Breast epithelium (tissue), 4 donors: ENCODE data around the gene ENTPD2. TPM values are rescaled to one million over a fixed set of nuclear protein-coding genes. Genes with fewer than 3 reads are reported as not detected.
A peak's percentile ranks its signal among the peaks of the same experiment; 100 is the strongest.

Source experiments
- DNase-seq, 2 donors: peaks; one replicate each; pipeline ENCODE4 v3.0.0-alpha.2; 2019; ENCODE audit warnings: low spot score in 2 of 2
- H3K27ac ChIP-seq, 2 donors: fragments of 200-600 bp; sonication (generic) in 1 of 2; one replicate each; pipeline ENCODE4 v1.5.1; 2016 to 2019; ENCODE audit warnings: mild to moderate bottlenecking in 1 of 2
- H3K27me3 ChIP-seq, 2 donors: fragments of 200-600 bp; sonication (generic) in 1 of 2; one replicate each; pipeline versions ENCODE4 v1.5.1 to v1.6.0; 2017 to 2019; ENCODE audit warnings: control low read depth in 1 of 2, mild to moderate bottlenecking in 1 of 2
- H3K36me3 ChIP-seq: fragments of 200-600 bp; one replicate; pipeline ENCODE4 v1.5.1; 2019
- H3K4me1 ChIP-seq, 2 donors: fragments of 200-600 bp; sonication (generic); one replicate each; pipeline ENCODE4 v1.5.1; 2016 to 2019; ENCODE audit warnings: control low read depth in 1 of 2
- H3K4me3 ChIP-seq, 3 donors: fragments of 200-600 bp; sonication (generic); 1 replicate in 2 of 3; 2 replicates in 1 of 3; pipeline ENCODE4 v1.5.1; 2016 to 2019; ENCODE audit warnings: mild to moderate bottlenecking in 3 of 3, moderate library complexity in 2 of 3
- H3K9me3 ChIP-seq, 2 donors: fragments of 200-600 bp; sonication (generic) in 1 of 2; one replicate each; pipeline ENCODE4 v1.5.1; 2016 to 2019; ENCODE audit warnings: control low read depth in 1 of 2
- POLR2A ChIP-seq: fragments of 450-650 bp; IDR thresholded peaks from one replicate; pipeline ENCODE4 v1.6.1; 2016; ENCODE audit warnings: antibody characterized with exemption, mild to moderate bottlenecking, moderate library complexity
- POLR2AphosphoS5 ChIP-seq, 3 donors: sonication (generic); formaldehyde crosslinking; IDR thresholded peaks; one replicate each; pipeline ENCODE4 v1.6.1; 2017; ENCODE audit warnings: antibody characterized with exemption in 3 of 3
- intact Hi-C: fragments of 100-400 bp; cut with DNase I; formaldehyde crosslinking; loops from one replicate; pipeline ENCODE4 v1.15.1; 2023; ENCODE audit warnings: low total_unique reads
- total RNA-seq, 3 donors: library from RNA; depleted of rRNA; stranded (reverse); fragments of >200 nt; gene quantifications; one replicate each; pipeline ENCODE4 v1.1.0, GENCODE V29; 2016
- TF ChIP-seq, protein P1 (sequence below), 3 donors: fragments of 450-650 bp; IDR thresholded peaks; one replicate each; pipeline ENCODE4 v1.5.1; 2016 to 2017; ENCODE audit warnings: antibody characterized with exemption in 3 of 3, mild to moderate bottlenecking in 3 of 3, moderate library complexity in 3 of 3

Gene ENTPD2
- total RNA-seq, 3 donors from 2014 or later: 0.16 to 6.7 (median 3.6) TPM

DNA sequence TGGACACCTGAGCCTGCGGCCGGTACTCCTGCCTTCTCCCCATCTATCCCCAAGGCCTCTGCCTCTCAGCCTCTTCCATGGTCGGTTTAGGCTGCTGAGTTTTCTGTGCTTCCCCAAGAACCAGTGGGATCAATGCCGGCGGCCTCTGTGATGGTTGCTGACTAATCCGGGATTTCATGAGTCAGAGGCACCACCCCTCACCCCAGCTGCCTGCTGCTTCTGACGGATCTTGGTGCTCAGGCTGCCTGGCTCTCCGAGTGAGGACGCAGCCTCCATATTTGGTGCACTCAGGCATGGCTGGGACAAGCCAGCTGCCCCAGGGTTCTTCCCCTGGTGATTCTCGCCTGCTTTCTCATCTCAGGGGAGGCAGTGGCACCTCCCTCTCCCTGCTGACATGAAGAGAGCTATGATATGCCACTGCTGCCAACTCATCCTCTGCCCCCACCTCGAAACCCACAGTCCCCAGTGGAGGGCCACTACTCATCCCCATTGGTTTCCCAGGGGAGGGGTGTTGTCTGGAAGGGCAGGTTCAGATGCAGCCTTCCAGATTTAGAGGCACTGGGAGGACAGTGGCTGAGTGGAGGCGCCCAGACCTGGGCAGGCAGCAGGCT, 29.6 kb upstream of the ENTPD2 start:
- H3K27ac ChIP-seq: peak overlapping the region; percentile 52 to 74
- intact Hi-C loops: loop anchor here (5.0 kb wide), 1 partner anchor 276 kb away; the partner anchor contains the start of gene RABL6
- TF ChIP-seq POLR2AphosphoS5 (IDR thresholded peaks at IDR 0.05): peak in 1 of 3 donors; percentile 13
- TF ChIP-seq, protein P1, sequence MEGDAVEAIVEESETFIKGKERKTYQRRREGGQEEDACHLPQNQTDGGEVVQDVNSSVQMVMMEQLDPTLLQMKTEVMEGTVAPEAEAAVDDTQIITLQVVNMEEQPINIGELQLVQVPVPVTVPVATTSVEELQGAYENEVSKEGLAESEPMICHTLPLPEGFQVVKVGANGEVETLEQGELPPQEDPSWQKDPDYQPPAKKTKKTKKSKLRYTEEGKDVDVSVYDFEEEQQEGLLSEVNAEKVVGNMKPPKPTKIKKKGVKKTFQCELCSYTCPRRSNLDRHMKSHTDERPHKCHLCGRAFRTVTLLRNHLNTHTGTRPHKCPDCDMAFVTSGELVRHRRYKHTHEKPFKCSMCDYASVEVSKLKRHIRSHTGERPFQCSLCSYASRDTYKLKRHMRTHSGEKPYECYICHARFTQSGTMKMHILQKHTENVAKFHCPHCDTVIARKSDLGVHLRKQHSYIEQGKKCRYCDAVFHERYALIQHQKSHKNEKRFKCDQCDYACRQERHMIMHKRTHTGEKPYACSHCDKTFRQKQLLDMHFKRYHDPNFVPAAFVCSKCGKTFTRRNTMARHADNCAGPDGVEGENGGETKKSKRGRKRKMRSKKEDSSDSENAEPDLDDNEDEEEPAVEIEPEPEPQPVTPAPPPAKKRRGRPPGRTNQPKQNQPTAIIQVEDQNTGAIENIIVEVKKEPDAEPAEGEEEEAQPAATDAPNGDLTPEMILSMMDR (IDR thresholded peaks at IDR 0.05): no peak
- H3K36me3 ChIP-seq: peaks cover 8% of the 10 kb centered on the region
- no peak overlapping the region for H3K4me3 ChIP-seq
- no peaks in the 10 kb centered on the region for H3K9me3 ChIP-seq
- DNase-seq: no peak
- no peaks in the 10 kb centered on the region for H3K27me3 ChIP-seq
- peaks cover 6 to 11% of the 10 kb centered on the region in 2 donors for H3K4me1 ChIP-seq

DNA sequence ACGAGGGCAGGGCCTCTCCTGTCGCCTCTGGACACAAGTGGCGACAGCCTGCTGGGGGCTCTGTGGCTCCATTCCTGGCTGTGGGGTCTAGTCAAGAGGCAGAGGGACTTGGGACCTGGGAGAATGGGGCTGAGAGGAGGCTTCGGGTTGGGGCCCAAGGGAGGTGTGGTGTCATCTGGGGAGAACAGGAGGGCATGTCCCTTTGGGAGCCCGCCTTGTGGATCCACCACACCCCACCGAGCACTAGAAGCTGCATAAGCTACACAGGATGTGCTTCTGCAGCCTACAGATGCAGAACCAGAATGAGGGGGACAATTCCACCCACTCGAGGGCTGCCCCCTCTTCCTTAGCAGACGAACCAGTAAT, 29.0 kb upstream of the ENTPD2 start:
- intact Hi-C loops: loop anchor here (5.0 kb wide), 1 partner anchor 276 kb away; the partner anchor contains the start of gene RABL6
- no peak for DNase-seq
- Histone ChIP-seq H3K27ac (peak overlapping the region in 1 of 2 donors; percentile 74), H3K4me3 (no peak overlapping the region), H3K4me1 (peaks cover 11 to 12% of the 10 kb centered on the region in 2 donors), H3K9me3 (no peaks in the 10 kb centered on the region), H3K27me3 (no peaks in the 10 kb centered on the region), H3K36me3 (peaks cover 8% of the 10 kb centered on the region)
- TF ChIP-seq POLR2A: no peak
- no peak for TF ChIP-seq POLR2AphosphoS5 (IDR thresholded peaks at IDR 0.05)
- TF ChIP-seq, protein P1 (IDR thresholded peaks at IDR 0.05): no peak

DNA sequence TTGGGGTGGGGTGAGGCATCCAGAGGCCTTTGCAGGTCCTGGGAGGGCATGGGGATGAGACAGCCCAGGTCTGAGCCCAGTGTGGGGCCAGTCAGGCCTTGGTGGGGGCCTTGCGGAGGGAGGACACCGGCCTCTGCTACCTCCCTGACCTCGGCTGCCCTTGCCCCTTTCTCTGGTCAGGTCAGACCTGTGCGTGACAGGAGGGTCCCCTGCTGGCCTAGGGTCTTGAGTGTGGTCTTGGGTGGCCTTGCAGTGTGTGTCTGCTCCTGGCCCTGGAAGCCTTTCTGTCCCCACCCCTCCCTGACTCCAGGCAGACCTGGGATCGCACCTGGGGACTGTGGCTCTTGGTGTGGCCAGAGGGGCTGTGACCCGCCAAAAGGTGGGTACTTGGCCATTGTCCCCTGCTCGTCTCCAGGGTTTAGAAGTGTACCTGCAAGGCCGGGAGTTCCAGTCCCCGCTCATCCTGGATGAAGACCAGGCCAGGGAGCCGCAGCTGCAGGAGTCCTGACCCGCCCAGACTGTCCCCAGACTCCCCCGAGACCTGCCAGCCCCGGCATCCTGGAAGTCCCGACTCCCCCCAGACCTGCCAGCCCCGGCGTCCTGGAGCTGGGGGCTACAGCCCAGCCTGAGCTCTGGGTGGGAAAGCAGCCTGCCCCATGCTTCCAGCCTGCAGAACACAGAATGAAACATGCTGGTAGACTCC, 28.5 kb upstream of the ENTPD2 start:
- Histone ChIP-seq H3K27me3 (no peaks in the 10 kb centered on the region), H3K9me3 (no peaks in the 10 kb centered on the region), H3K4me1 (peaks cover 6 to 11% of the 10 kb centered on the region in 2 donors), H3K4me3 (no peak overlapping the region), H3K27ac (peak overlapping the region in 1 of 2 donors; percentile 74), H3K36me3 (peaks cover 8% of the 10 kb centered on the region)
- no peak for DNase-seq
- intact Hi-C loops: loop anchor here (5.0 kb wide), 1 partner anchor 275 kb away; the partner anchor contains the start of gene RABL6
- TF ChIP-seq, protein P1 (IDR thresholded peaks at IDR 0.05): no peak

DNA sequence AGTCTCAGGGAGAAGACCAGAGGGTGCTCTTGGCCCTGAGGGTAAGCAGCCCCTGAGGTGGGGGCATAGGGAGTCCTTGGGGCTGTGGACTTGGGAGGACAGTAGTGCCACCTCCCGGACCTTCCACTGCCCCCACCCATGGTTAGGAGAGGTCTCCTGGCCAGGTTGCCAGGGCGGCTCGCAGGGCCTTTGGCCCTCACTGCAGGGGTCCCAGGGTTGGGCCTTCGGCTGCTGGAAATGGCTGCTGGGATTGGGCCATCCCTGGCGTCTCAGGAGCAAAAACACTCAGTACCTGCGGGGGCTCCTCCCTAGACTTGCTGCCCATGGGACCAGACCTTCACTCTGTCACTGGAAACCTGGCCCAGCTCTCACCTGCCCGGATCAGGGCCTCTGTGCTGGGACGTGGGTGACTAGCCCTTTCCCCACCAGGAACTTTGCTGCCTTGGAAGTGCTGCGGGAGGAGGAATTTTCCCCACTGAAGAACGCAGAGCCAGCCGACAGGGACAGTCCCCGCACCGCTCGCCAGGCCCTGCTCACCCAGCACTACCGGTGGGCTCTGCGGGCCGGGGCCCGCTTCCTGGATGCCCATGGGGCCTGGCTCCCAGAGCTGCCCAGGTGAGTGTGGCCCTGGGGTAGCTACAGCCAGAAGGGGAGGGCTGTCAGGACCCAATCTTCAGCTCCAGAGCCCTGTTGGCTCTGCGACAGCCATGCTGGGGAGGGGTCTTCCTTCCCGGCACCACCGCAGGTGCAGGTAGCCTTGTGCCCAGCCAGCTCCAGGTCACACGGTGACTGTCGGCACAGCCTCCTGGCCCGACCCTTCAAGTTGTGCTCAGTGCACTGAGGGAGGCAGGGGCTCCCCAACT, 26.6 kb upstream of the ENTPD2 start:
- TF ChIP-seq POLR2AphosphoS5 (IDR thresholded peaks at IDR 0.05) (no peak), POLR2A (no peak)
- TF ChIP-seq, protein P1 (IDR thresholded peaks at IDR 0.05): no peak
- DNase-seq: no peak
- no peaks in the 10 kb centered on the region for H3K27me3 ChIP-seq

More for the DNA sequence above, 26.6 kb upstream of the ENTPD2 start:
- Histone ChIP-seq H3K9me3 (no peaks in the 10 kb centered on the region), H3K4me3 (no peak overlapping the region), H3K27ac (no peak overlapping the region), H3K36me3 (peaks cover 8% of the 10 kb centered on the region), H3K4me1 (peaks cover 5 to 10% of the 10 kb centered on the region in 2 donors)
- intact Hi-C loops: loop anchor here (5.0 kb wide), 1 partner anchor 273 kb away; the partner anchor contains the start of gene RABL6
